Measurements from ENCODE around the gene CSF1R.

GRCh38 chr5:150118561-150119229 is 32.3 kb upstream of the CSF1R start:
- TF ChIP-seq, protein P1, sequence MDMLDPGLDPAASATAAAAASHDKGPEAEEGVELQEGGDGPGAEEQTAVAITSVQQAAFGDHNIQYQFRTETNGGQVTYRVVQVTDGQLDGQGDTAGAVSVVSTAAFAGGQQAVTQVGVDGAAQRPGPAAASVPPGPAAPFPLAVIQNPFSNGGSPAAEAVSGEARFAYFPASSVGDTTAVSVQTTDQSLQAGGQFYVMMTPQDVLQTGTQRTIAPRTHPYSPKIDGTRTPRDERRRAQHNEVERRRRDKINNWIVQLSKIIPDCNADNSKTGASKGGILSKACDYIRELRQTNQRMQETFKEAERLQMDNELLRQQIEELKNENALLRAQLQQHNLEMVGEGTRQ (IDR thresholded peaks at IDR 0.05; ENCODE audit: borderline replicate concordance, low read depth, low read length), result no peak
- TF ChIP-seq CTCF (IDR thresholded peaks at IDR 0.05) (no peak), TEAD4 (IDR thresholded peaks at IDR 0.05; ENCODE audit: borderline replicate concordance, insufficient read depth) (no peak), POLR2AphosphoS5 (IDR thresholded peaks at IDR 0.05; ENCODE audit: low read depth, low read length) (no peak), FOXJ3 (CRISPR knock-in tag; IDR thresholded peaks at IDR 0.05) (no peak), YY1 (IDR thresholded peaks at IDR 0.05; ENCODE audit: low read depth) (no peak)
- TF ChIP-seq, protein P2, sequence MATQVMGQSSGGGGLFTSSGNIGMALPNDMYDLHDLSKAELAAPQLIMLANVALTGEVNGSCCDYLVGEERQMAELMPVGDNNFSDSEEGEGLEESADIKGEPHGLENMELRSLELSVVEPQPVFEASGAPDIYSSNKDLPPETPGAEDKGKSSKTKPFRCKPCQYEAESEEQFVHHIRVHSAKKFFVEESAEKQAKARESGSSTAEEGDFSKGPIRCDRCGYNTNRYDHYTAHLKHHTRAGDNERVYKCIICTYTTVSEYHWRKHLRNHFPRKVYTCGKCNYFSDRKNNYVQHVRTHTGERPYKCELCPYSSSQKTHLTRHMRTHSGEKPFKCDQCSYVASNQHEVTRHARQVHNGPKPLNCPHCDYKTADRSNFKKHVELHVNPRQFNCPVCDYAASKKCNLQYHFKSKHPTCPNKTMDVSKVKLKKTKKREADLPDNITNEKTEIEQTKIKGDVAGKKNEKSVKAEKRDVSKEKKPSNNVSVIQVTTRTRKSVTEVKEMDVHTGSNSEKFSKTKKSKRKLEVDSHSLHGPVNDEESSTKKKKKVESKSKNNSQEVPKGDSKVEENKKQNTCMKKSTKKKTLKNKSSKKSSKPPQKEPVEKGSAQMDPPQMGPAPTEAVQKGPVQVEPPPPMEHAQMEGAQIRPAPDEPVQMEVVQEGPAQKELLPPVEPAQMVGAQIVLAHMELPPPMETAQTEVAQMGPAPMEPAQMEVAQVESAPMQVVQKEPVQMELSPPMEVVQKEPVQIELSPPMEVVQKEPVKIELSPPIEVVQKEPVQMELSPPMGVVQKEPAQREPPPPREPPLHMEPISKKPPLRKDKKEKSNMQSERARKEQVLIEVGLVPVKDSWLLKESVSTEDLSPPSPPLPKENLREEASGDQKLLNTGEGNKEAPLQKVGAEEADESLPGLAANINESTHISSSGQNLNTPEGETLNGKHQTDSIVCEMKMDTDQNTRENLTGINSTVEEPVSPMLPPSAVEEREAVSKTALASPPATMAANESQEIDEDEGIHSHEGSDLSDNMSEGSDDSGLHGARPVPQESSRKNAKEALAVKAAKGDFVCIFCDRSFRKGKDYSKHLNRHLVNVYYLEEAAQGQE (IDR thresholded peaks at IDR 0.05; ENCODE audit: low read depth, low read length), result no peak
